Activated CD8-positive, alpha-beta memory T cell treated with anti-CD3 and anti-CD28 coated beads for 36 hours (primary cell): ENCODE data around the gene CXXC1. TPM values are rescaled to one million over a fixed set of nuclear protein-coding genes. Genes with fewer than 3 reads are reported as not detected.
"Not testable (repeated sequence)": the region's sequence is repeated elsewhere in the genome, so short reads cannot be mapped to it uniquely, and the experiment has no call there.

Experiments used
- CTCF ChIA-PET: fragments of 350-600 bp; sonication (Branson Sonifier 250); formaldehyde crosslinking; loops from one replicate; lab custom pipeline; 2021; ENCODE audit warnings: antibody characterized with exemption; lab: Charles Lee
- POLR2A ChIA-PET: fragments of 350-600 bp; sonication (Branson Sonifier 250); formaldehyde crosslinking; loops from one replicate; lab custom pipeline; 2021; ENCODE audit warnings: antibody characterized with exemption; lab: Charles Lee
- total RNA-seq, 2 experiments: library from RNA; stranded (reverse); gene quantifications; one replicate each; pipeline ENCODE4 v1.2.3, GENCODE V29; 2021

CXXC1 gene
- total RNA-seq, 2 experiments from 2014 or later = 100 to 109 TPM

DNA sequence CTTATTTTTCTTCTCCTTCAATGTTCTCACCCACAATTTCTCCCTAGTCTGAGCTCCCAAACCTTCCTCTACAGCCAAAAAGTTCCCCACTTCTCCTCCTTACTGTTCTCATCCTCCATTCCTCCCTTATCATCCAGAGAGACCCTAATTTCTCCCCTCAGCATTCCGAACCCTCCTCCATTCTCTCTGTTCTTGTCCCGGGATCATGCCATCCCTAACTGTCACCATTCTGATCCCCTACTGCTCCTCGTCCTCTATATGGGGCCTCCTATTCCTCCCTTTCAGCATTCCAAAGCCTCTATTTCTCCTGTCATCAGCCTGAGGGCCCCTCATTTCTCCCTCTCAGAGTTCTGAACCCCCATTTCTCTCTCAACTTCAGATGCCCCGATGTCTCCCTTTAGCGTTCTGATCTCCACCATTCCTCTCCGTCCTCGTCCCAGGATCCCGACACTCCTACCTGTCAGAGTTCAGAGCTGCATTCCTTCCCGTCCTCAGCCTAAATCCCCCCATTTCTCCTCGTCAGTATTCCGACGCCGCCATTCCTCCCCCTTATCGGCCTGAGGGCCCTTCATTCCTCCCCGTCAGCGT is 6.7 kb downstream of the CXXC1 start:
- ChIA-PET POLR2A (interaction anchor here (0.9 to 1.0 kb wide), 2 partner anchors 12 to 13 kb away, joined by 3 to 9 read pairs; no protein-coding TSS in a partner anchor), CTCF (no interaction called here)

DNA sequence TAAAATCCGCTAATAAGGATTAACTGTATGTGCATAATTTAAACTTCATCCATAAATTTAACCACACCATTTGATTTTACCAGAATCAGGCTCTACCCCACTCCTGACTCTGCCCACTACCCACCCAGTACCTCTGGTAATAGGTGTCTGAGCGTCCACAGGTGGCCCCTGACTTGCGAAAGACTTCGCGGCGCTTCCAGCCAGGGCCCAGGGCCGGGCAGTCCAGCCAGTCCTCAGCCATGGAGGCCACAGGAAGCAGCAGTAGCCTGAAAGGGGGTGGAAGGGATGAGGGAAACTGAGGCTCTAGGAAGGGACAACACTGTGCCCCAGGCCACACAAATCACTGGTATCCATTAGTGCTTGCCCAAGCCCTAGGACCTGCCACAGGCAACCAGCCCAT is 7.7 kb downstream of the CXXC1 start:
- POLR2A ChIA-PET = no interaction called here
- CTCF ChIA-PET = no interaction called here

DNA sequence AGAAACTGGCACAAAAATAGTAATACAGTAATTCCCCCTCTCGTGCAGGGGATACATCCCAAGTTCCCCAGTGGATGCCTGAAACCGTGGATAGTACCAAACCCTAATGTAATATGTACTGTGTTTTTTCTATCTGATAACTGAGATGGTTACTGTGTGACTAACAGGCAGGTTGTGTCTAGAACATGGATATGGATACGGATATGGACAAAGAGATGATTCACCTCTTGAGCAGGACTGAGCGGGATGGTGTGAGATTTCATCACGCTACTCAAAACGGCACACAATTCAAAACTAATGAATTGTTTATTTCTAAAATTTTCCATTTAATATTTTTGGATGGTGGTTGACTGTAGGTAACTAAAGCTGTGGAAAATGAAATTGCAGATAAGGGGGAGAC is 9.6 kb downstream of the CXXC1 start:
- POLR2A ChIA-PET = no interaction called here
- CTCF ChIA-PET = no interaction called here

DNA sequence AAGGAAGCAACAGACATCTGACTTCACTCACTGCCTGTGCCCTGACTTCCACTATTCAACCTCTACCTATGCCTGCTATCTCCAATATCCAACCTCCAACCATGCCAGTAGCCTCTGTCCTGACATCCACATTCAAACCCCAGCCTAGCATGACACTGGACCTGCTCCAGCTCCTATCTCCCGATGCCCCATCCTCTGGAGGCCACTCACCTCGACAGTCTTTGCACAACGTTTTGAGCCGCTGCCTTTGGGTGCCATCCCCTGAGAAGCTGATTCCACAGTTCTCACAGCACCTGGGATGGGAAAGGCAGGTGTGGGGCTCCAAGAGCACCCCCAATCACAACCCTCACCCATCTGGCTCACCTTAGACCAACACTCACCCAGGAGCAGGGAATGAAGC is 11.0 kb downstream of the CXXC1 start:
- ChIA-PET POLR2A (no interaction called here), CTCF (no interaction called here)

DNA sequence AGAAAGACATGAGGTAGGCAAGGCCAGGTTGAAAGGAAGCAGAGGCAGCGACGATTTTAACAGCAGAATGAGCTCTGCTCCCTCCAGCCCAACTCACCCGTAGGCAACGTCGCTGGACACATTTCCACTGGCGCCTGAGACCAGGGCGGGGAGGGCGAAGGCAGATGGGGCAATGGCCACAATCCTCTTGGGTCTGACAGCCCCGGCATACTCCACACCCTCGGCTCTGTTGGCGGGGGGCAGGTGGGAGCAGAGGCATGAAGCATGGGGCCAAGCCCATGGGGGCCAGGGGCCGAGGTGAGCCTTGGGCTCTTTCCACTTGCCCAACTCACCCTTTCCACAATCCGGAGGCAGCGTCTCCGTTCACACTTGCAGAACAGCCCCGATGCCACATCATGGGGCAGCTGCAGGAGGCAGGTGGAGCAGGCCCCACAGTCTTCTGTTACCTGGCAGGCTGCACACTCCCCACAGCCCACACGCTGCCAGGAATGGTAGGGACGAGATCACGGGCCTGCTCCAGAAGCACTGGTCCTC is 11.9 kb downstream of the CXXC1 start:
- CTCF ChIA-PET = no interaction called here
- POLR2A ChIA-PET = no interaction called here

DNA sequence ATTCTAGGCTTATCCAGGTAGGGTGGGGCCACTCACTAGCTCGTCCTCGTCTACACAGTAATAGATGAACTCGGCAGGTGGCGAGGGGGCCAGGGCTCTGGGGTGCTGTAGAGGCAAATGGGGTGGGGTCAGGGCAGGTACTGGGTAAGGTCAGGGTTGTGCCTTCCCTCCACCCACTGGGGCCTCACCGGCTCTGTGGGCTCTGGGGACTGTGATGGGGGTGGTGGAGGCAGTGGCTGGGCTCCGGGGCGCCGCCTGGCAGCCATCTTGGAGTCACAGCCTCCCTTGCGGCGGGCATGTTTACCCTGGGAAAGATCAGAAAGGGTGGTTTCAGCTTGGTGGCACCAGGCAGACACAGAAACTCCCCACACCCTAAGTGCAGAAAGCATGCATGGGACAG is 12.6 kb downstream of the CXXC1 start:
- POLR2A ChIA-PET = no interaction called here

DNA sequence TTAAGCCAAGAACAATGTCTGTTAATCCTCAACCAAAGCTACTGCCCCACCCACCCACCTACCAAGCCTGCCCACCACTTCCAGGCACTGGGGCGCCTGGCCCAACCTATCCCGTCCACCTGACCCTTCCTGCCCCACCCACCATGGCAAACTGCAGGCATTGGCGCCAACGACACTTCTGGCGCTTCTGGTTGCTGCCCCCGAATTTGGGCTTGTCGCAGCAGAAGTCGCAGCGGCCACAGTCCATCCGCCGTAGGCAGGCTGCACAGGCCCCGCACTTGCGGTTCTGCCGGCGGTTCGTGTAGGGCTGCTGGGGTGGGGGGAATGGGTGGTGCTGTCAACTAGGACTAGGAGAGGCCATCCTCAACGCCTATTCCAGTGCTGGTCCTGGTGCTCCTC is 13.4 kb downstream of the CXXC1 start:
- CTCF ChIA-PET = no interaction called here
- POLR2A ChIA-PET = no interaction called here

More for the DNA sequence above, 12.6 kb downstream of the CXXC1 start:
- CTCF ChIA-PET = no interaction called here

DNA sequence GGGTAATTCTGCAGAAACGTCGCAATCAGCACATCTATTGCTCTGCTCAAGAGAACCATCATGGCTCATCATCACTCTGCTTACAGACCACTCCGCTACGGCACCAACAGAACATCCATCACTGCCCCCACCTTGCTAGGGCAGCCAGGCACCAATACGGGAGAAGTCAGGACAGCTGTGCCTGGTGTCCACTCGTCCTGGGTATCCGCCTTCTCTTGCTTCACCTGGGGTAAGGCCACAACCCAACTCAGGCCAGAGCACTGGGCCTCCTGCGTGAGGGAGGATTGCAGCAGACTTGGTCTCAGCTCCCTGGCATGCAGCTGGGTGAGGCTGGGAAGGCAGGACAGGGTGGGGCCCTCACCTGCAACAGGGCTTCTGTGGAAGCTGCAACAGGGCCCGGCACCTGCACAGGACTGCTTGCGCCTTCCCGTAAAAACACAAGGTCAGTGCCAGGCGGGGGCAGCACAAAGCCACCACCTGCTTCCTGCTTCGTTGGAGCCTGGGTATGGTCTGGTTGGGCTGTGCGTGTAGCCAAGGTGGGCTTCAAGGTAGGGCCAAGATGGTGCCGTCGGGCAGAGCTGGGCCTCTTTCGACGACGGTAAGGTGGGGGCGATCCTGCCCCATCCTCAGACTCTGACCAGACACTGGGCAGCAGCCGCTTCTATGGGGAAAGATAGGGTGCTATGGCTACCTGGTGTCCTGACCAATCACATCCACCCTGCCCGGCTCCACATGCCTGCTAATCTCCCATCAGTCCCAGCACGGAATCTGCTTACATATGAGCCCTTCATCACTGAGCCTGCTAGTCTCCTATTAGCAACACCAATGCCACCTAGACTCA is 14.1 kb downstream of the CXXC1 start:
- CTCF ChIA-PET = no interaction called here
- POLR2A ChIA-PET = no interaction called here

DNA sequence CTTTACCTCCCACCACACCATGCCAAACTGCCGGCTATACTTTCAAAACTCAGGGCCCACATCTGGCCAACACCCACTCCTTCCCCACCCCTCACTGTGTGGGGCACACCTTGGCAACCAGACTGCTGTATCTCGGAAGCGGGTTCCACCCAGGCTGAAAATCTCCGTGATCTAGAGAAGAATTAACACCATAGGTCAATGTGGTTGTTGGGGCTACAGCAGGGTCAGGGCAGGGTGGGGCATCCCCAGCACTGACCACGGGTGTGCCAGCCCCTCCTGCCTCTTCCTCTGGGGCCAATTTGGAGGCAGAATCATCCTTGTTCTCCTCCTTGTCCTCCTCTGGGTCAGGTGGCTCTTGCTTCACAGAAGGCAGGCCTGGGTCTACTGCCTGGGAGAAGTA is 14.9 kb downstream of the CXXC1 start:
- ChIA-PET CTCF (no interaction called here), POLR2A (no interaction called here)

DNA sequence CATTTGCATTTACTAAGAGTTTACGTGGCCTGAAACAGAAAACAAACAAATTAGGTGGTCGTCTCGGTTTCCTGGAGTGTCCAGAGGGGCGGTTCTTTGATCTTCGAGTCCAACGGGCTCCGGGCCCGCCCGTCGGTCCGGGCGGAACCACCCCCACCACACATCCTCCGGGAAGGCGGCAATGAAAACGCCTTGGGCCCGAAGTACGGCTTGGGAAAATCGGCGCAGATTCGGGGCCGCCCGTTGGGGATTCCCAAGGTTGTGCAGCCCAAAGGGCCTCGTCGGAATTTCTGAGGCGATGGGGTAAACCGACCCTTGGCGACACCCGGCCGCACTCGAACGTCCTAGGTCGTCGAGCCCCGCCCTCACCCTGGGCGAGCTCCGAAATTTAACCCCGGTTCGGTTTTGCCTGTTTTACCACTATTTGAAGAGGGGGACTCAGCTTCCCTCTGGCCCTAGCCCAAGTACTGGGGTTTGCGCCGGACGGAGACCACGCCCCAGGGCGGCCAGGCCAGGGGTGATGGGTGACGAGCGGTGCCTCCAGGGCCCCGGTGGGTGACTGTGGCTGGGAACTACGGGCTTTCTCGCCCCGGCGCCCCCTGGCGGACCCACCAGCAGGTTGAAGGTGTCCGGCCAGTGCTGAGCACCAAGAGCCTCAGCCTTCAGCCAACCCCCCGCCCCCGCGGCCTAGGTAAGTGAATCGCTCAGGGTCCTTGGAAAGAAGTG is 19.3 kb downstream of the CXXC1 start:
- ChIA-PET CTCF (interaction anchor here (0.9 to 2.8 kb wide), 6 partner anchors 13 to 224 kb away, joined by 3 to 13 read pairs (median 3); partner anchors contain the start of gene MBD1), POLR2A (interaction anchor here (2.1 kb wide), 1 partner anchor 13 kb away, joined by 9 read pairs; the partner anchor contains the start of gene MBD1)

DNA sequence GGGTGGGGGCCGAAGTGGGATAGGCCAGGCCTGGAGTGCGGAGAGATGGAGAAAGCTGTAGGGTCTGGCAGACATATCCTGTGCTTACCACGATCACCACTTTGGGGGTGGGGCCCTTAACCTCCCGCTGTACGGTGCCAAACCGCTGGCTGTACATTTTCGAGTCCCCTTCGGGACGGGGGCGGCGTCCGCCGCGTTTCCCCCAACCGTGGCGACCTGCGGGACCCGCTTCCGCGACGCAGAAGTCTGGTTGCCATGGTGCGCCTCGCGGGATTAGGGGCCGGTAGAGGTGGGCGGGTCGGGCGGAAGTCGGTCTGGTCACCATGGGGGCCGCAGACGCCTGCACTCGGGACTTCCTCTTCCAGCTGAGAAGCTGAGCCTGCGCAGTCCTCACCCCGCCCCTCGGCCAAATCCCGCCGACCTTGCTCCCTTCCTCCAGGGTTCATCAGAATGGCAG is 21.2 kb downstream of the CXXC1 start, which contains the start of gene CFAP53:
Gene CFAP53, minus strand, starts transcription at position 248 of the 457 bp plus-strand sequence. Its CDS starts 91 bp downstream, at position 157.
- POLR2A ChIA-PET = no interaction called here
- CTCF ChIA-PET = interaction anchor here (0.9 kb wide), 1 partner anchor 17 kb away, joined by 4 read pairs; no protein-coding TSS in a partner anchor

DNA sequence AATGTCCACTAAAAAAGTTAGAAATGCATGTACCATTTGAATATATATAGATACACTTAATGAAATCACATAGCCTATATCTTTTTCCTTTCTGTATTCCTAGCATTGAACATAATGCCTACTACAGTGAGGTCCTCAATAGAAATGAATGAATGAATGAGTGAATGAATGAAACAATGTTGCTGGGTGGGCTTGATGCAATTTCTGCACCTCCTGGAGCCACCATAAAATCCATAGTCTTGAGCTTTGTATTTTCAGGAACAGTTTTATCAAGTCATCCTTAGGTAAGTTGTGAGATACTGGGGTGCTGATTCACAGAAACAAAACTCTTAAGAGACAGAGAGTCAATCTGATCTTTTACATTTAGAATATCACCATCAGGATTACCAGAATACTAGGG is 24.5 kb downstream of the CXXC1 start:
- POLR2A ChIA-PET = no interaction called here
- CTCF ChIA-PET = no interaction called here

DNA sequence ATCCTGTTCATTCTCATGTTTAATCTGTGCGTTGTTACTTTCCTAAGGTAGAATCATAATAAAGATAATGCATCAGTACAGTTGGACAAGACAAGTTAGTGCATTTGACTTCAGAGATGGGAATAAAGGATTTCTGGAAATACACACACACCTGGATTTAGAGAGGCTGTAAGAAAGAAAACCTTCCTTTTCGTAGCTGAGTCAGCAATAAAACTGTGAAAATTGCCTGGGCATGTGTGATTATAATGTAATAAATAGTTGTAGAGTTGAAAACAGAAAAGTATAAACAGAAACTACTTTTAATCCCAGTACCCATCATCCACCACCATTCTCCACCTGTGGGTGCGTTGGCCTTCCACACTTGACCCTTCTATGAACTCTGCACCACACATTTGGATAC is 36.6 kb downstream of the CXXC1 start:
- CTCF ChIA-PET = no interaction called here
- POLR2A ChIA-PET = no interaction called here

DNA sequence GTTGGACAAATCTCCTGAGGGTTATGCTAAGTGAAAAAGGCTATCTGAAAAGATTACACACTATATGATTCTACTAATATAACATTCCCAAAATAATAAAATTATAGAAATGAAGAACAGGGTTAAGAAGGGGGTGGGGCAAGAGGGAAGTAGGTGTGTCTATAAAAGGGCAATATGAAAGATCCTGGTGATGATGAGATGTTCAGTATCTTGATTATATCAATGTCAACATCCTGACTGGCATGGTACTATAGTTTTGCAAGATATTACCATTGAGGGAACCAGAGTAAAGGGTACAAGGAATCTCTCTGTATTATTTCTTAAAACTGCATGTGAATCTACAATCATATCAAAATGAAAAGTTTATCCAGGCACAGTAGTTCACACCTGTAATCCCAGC is 37.9 kb downstream of the CXXC1 start:
- CTCF ChIA-PET = interaction anchor here (0.7 kb wide), 1 partner anchor 120 kb away, joined by 4 read pairs; no protein-coding TSS in a partner anchor
- POLR2A ChIA-PET = no interaction called here

DNA sequence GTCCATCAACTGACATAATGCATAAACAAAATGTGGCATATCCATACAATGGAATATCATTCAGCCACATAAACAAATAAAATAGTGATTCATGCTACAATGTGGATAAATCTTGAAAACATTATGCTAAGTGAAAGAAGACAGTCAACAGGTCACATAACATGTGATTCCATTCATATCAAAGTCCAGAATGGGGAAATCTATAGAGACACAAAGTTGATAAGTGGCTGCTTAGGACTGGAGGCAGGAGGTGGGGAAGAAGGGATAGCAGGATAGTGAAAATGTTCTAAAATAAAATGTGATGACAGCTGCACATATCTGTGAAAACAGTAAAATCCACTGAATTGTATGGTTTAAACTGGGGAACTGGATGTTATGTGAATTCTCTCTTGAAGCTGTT is 39.9 kb downstream of the CXXC1 start:
- CTCF ChIA-PET = no interaction called here
- POLR2A ChIA-PET = no interaction called here

DNA sequence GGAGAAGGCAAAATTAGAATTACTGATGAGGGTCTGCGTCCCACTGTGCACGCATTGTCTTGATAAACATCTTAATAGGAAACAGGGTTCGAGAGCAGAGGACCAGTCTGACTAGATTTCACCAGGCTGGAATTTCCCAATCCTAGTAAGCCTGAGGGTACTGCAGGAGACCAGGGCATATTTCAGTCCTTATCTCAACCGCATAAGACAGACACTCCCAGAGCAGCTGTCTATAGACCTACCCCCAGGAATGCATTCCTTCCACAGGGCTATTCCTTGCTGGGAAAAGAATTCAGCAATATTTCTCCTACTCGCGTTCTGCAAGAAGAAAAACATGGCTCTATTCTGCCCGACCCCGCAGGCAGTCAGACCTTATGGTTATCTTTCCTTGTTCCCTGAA is 45.7 kb downstream of the CXXC1 start:
- POLR2A ChIA-PET, CTCF ChIA-PET: not testable (repeated sequence)

DNA sequence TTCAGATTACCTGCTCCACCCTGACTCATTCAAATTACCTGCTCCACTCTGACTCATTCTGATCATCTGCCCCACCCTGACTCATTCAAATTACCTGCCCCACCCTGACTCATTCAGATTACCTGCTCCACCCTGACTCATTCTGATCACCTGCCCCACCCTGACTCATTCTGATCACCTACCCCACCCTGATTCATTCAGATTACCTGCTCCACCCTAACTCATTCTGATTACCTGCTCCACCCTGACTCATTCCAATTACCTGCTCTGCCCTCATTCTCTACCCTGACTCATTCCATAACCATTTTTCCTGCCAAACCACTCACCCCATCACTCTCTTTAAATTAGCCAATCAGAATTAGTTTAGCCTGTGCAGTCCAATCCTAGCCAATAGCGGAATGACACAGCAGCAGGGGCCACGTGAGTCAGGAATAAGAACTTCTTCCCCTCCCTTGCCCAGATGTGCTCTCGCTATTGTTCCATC is 47.4 kb downstream of the CXXC1 start:
- CTCF ChIA-PET = no interaction called here
- POLR2A ChIA-PET = no interaction called here

DNA sequence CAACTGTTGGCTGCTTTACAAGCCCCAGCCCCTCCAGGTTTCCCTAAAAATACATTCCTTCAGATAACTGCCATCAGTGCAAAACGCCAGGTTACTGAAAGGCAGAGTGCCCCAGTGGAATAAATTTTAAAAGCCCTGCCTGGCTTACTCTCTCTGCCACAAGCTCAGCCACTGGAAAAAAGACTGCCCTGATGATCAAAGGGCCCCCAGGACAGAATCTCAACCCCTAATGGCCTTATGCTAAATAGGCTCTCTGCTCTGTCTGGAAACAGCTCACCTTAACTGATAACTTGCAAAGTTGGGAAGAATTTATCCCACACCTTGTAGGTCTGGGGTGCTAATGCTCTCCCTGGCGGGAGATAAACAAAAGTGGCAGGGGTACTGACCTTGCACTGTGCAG is 55.1 kb downstream of the CXXC1 start:
- ChIA-PET POLR2A (no interaction called here), CTCF (no interaction called here)
